Calu3 (cell line): ENCODE measurements around the gene VPS13D. TPM values are rescaled to one million over a fixed set of nuclear protein-coding genes. Genes with fewer than 3 reads are reported as not detected.

Experiments
- BruUV-seq: library from RNA; stranded (reverse); fragments of 400-500 nt; replicated peaks from 2 replicates; lab custom pipeline; 2021; lab: Mats Ljungman, UMichigan
- CTCF ChIA-PET: fragments of 300-600 bp; sonication (Branson Sonifier 250); formaldehyde crosslinking; loops from one replicate; lab custom pipeline; 2022; ENCODE audit warnings: antibody characterized with exemption; lab: Charles Lee
- DNase-seq: peaks from one replicate; pipeline ENCODE4 v3.0.0; 2022
- H3K27ac Mint-ChIP-seq: one replicate; pipeline ENCODE4 v1.8.0; 2022; ENCODE audit warnings: mixed read lengths; ENCODE audit not compliant: unreplicated experiment
- H3K27me3 Mint-ChIP-seq: one replicate; pipeline ENCODE4 v1.8.0; 2022; ENCODE audit warnings: mixed read lengths; ENCODE audit not compliant: unreplicated experiment
- H3K36me3 Mint-ChIP-seq: one replicate; pipeline ENCODE4 v1.8.0; 2022; ENCODE audit warnings: mild to moderate bottlenecking, moderate library complexity, mixed read lengths; ENCODE audit not compliant: insufficient read depth, unreplicated experiment
- H3K4me1 Mint-ChIP-seq: one replicate; pipeline ENCODE4 v1.8.0; 2022; ENCODE audit warnings: mild to moderate bottlenecking, low read depth, mixed read lengths; ENCODE audit not compliant: unreplicated experiment
- H3K4me3 Mint-ChIP-seq: one replicate; pipeline ENCODE4 v1.8.0; 2022; ENCODE audit warnings: mild to moderate bottlenecking, low read depth, moderate library complexity, mixed read lengths; ENCODE audit not compliant: unreplicated experiment
- H3K9me3 Mint-ChIP-seq: one replicate; pipeline ENCODE4 v1.8.0; 2022; ENCODE audit warnings: low read depth, mixed read lengths; ENCODE audit not compliant: unreplicated experiment
- intact Hi-C: fragments of 100-400 bp; cut with micrococcal nuclease; formaldehyde crosslinking; loops from one replicate; pipeline ENCODE4 v1.10.0; 2022; ENCODE audit not compliant: unreplicated experiment
- total RNA-seq: library from RNA; stranded (reverse); gene quantifications from 2 replicates; pipeline ENCODE4 v1.2.3, GENCODE V29; 2022
- TF ChIP-seq, protein P1 (sequence below): fragments of 200-600 bp; IDR thresholded peaks from one replicate; pipeline ENCODE4 v1.8.0; 2022; ENCODE audit warnings: antibody characterized with exemption; ENCODE audit not compliant: unreplicated experiment

Gene VPS13D
- total RNA-seq, 1 experiment from 2014 or later = 30.6 TPM

- intact Hi-C loops = no loop called here
- Mint-ChIP-seq H3K27ac (no peak overlapping the region), H3K9me3 (no peaks in the 10 kb centered on the region), H3K4me3 (no peak overlapping the region), H3K27me3 (no peaks in the 10 kb centered on the region), H3K4me1 (peaks cover 17% of the 10 kb centered on the region), H3K36me3 (peaks cover 5% of the 10 kb centered on the region)
- CTCF ChIA-PET = no interaction called here
- DNase-seq = no peak
- TF ChIP-seq, protein P1, sequence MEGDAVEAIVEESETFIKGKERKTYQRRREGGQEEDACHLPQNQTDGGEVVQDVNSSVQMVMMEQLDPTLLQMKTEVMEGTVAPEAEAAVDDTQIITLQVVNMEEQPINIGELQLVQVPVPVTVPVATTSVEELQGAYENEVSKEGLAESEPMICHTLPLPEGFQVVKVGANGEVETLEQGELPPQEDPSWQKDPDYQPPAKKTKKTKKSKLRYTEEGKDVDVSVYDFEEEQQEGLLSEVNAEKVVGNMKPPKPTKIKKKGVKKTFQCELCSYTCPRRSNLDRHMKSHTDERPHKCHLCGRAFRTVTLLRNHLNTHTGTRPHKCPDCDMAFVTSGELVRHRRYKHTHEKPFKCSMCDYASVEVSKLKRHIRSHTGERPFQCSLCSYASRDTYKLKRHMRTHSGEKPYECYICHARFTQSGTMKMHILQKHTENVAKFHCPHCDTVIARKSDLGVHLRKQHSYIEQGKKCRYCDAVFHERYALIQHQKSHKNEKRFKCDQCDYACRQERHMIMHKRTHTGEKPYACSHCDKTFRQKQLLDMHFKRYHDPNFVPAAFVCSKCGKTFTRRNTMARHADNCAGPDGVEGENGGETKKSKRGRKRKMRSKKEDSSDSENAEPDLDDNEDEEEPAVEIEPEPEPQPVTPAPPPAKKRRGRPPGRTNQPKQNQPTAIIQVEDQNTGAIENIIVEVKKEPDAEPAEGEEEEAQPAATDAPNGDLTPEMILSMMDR = no peak
- no TSS peak for BruUV-seq
Measured at GRCh38 chr1:12338017-12338416, 108.2 kb downstream of the VPS13D start.

GRCh38 chr1:12338823-12339222, 109.0 kb downstream of the VPS13D start:
- DNase-seq = no peak
- no peak overlapping the region for H3K27ac Mint-ChIP-seq
- no peak overlapping the region for H3K4me3 Mint-ChIP-seq
- intact Hi-C loops = no loop called here
- CTCF ChIA-PET = no interaction called here
- H3K36me3 Mint-ChIP-seq = peaks cover 5% of the 10 kb centered on the region
- H3K4me1 Mint-ChIP-seq = peaks cover 17% of the 10 kb centered on the region
- TF ChIP-seq, protein P1 = no peak
- H3K9me3 Mint-ChIP-seq = no peaks in the 10 kb centered on the region
- no TSS peak for BruUV-seq
- H3K27me3 Mint-ChIP-seq = no peaks in the 10 kb centered on the region

GRCh38 chr1:12339396-12339795, 109.6 kb downstream of the VPS13D start:
- Mint-ChIP-seq H3K4me3 (no peak overlapping the region), H3K27ac (no peak overlapping the region), H3K9me3 (no peaks in the 10 kb centered on the region), H3K36me3 (no peaks in the 10 kb centered on the region), H3K4me1 (peaks cover 17% of the 10 kb centered on the region), H3K27me3 (no peaks in the 10 kb centered on the region)
- intact Hi-C loops = no loop called here
- no TSS peak for BruUV-seq
- no peak for DNase-seq
- TF ChIP-seq, protein P1 = no peak
- CTCF ChIA-PET = no interaction called here

GRCh38 chr1:12339811-12340543, 110.1 kb downstream of the VPS13D start:
- peaks cover 17% of the 10 kb centered on the region for H3K4me1 Mint-ChIP-seq
- no peak for DNase-seq
- H3K27ac Mint-ChIP-seq = no peak overlapping the region
- no peak overlapping the region for H3K4me3 Mint-ChIP-seq
- no peaks in the 10 kb centered on the region for H3K36me3 Mint-ChIP-seq
- TF ChIP-seq, protein P1 = no peak
- CTCF ChIA-PET = no interaction called here
- H3K27me3 Mint-ChIP-seq = no peaks in the 10 kb centered on the region
- intact Hi-C loops = no loop called here
- H3K9me3 Mint-ChIP-seq = no peaks in the 10 kb centered on the region
- BruUV-seq = no TSS peak
